Stimulated activated CD8-positive, alpha-beta memory T cell treated with anti-CD3 and anti-CD28 coated beads, Interleukin-2, amount 100 ng/mL, for 1 hour (primary cell): ENCODE results near the gene RHOBTB3.

Experiments used
- DNase-seq, 2 donors: peaks; one replicate each; pipeline ENCODE4 v3.0.0-alpha.2; 2020; ENCODE audit warnings: low read depth in 2 of 2

The RHOBTB3 gene

GRCh38 chr5:95731571-95732554, 727 bp downstream of the RHOBTB3 start:
- no peak for DNase-seq

- DNase-seq = no peak
These were observed 2.0 kb downstream of the RHOBTB3 start for GRCh38 chr5:95733107-95733665.

DNA sequence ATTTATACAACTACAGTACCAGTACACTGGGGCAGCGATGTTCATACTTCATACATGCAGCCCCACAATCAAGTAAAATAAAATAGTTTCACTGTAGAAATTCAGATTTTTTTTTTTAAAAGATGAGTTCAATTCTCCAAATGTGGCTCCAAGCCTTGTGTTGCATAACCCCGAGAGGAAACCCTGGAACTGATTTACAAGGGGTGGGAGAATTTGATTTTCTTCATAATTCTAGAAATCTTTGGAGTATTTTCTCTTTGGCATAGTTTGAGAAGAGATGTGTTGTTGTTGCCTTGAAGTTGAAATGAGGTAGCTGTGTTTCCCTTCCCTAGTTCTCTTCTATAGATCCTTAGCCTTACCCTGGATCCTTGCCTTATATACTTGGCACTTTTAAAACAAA, 3.1 kb downstream of the RHOBTB3 start:
- DNase-seq = no peak

- DNase-seq = no peak
These were observed 3.8 kb downstream of the RHOBTB3 start for GRCh38 chr5:95734906-95735305.

DNA sequence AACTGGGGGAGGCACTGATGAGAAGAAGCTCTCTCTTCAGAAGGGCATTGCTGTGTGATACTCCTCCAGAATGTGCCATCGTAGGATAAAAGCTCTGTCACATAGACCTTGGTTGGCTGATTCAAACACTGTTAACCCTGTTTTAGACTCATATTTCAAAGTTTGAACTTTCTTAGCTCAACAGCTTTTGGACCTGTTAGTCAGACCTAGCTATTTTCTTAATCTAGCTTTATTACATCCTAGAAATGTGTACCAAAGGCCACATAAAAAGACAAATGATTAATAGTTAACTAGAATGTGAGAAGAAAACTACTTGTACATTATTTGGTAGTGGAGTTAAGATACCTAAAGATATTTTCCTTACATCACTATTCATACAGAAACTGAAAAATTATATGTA, 4.3 kb downstream of the RHOBTB3 start:
- DNase-seq = no peak

GRCh38 chr5:95738072-95738471, 6.9 kb downstream of the RHOBTB3 start:
- no peak for DNase-seq

DNA sequence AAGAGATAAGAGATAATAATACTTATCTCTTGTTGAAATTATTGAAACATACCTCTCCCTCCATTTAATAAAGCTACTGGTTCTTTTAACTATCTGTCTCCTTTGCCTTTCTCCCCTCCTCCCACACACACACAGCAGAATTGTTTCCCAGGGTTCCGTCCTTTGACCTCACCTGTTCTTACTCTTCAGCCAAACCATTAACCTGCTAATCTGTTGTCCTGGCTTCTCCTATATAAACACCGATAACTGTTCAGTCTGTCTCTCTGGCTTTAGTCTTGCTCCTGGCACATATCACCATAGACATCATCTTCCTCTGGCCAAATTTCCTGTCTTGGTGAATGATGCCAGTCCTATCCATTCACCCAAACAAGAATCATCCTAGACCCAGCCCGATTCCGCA, 7.7 kb downstream of the RHOBTB3 start:
- no peak for DNase-seq

DNA sequence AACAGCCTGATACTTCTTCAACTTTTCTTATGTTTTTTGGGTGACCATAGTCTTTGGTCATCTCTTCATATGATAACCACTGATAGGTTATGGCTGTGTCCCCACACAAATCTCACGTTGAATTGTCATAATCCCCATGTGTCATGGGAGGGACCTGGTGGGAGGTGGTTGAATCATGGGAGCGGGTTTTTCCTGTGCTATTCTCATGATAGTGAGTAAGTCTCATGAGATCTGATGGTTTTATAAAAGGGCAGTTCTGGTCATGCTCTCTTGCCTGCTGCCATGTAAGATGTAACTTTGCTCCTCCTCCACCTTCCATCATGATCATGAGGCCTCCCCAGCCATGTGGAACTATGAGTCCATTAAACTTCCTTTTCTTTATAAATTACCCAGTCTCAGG, 8.7 kb downstream of the RHOBTB3 start:
- DNase-seq = no peak

- no peak for DNase-seq
These were observed 10.3 kb downstream of the RHOBTB3 start for GRCh38 chr5:95741458-95741857.

DNA sequence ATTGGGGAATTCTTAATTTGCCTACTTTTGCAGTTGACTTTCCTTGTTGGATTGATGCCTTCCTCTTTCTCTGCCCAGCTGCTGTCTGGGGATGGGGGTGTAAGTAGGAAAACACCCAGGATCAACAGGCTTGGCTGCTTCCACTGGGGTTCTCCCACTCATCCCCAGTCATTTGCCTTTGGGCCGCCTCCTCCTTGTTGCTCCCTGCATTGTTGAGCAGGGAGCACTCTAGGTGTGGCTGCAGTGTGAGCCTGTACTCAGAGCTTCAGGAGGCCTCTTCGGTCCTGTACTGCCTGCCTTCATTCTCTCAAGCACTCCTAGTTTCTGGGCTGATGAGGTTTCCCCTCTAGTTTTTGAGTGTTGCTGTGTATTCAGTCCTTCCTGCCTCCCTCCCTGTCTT, 12.1 kb downstream of the RHOBTB3 start:
- DNase-seq = no peak

DNA sequence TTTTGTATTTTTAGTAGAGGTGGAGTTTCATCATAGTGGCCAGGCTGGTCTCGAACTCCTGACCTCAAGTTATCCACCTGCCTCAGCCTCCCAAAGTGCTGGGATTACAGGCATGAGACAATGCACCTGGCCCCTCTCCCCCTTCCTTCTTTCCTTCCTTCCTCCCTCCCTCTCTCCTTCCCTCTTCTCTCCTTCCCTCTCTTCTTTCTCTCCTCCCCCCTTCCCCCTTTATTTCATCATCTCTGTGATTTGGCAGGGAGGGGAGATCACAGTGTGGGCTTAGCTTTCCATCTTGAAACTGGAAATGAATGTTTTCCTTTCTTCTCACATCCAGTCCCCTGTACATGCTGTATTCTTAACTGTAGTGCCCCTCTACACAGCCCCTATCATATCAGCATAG, 12.7 kb downstream of the RHOBTB3 start:
- no peak for DNase-seq

DNA sequence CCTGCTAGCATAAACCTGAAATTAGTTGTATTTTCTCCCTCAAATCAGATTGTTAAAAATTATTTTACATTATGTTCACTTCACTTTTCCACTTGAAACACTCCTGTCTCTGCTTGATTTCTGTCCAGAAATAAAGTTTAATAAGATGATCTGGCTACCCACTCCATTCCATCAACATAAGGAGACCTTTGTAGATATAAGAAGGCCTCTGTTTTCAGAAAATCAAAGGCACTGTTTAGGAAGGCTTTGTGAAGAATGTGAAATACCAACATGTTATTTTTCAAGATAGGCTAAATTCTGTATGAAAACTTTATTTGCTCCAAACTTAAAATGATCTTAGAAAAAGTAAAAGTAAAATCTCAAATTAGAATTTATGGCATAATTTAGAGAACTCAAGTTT, 15.1 kb downstream of the RHOBTB3 start:
- no peak for DNase-seq

DNA sequence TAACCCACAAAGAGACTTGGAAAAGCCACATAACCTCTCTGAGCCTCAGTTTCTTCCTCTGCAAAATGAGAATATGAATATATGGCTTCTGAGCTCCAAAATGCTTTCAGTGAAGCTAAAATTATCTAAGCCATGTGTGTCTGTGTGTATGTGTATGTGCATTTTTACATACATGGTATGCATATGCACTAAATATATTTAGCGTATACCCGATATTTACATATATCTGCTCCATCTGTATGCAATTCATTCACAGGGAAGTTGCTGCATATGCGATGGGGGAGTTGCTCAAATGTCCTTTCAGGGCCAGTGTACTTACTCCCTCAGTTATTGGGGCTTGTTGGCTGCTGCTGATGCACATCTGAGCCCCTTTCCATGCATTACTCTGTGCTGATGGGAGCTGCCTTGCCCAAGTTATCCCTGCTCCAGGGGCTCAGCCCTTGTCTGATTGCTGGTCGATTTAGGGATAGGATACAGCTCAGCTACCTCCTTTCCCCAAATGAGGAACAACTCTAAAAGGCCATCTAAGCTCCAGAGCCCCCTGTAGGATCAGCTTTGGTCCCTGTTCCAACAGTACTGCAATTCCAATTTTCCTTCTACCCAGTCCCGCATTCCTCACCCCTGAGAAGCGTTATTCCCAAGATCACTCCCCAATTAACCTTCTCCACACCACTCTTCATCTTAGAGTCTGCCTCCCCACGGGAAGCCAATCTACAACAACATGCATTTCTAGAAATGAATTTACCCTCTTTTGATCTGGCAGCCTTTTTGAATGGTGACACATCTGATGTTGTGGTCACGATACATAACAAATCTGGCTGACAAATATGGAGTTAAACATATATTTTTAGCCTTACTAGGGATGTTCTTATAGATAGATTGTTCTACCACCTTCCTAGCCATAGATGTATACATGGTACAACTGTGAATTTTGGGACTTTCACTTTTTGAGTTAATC, 15.9 kb downstream of the RHOBTB3 start:
- DNase-seq = no peak

GRCh38 chr5:95748133-95748532, 17.0 kb downstream of the RHOBTB3 start:
- DNase-seq = no peak

DNA sequence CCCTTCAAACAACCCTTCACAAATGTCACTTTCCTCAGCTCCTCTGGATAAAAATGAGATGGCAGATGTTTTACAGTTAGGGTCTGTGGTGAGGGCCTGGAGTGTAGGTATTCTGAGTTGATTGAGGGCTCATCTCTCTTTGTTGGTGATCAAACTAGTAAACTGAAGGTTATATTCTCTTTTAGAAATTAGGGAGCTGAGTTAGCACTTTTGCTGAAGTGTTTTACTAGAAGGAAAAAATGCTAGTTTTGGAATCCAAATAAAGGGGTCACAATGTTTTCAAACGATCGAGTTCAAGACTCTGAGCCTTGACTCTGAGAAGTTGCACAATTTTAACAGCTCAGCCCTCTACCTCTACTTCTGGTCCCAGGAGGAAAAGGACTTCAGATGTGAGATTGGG, 23.4 kb downstream of the RHOBTB3 start:
- no peak for DNase-seq

DNA sequence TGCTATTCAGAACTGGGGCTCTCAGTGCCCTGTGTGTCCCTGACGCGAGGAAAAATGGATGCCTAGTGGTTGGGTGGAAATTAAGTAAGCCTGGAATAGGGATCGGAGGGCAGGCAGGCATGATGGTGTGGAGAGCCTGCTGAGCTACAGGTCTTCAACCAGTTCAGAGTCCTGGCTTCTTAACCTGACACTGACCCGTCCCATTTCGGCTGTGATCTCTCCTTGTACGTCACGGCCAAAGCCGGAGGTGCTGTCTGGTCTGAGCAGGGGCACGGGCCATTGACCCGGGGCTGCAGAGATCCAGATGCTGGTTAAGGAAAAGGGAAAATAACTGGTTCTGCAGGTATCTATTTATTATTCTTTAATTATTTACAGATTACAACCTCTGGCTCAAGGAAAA, 27.9 kb downstream of the RHOBTB3 start:
- no peak for DNase-seq

DNA sequence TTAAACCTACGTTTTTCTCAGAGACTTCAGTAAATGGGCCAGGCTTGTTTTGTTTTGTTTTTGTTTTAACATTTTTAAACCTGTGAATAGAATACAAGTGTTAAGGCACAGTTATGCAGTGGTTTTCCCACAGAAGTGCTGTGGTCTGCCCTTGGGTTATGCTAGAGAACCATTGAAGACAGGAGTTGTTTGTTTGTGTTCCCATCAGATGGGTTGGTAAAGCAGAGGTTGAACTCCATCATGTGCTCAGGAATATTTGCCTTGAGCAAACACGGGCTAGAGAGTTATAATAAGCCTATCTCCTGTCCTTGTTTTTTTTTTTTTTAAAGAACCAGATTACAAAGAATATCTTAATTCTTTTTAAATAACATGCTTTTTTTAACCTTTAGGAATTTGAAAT, 28.5 kb downstream of the RHOBTB3 start:
- DNase-seq = no peak

GRCh38 chr5:95760273-95761191, 29.4 kb downstream of the RHOBTB3 start:
- DNase-seq = no peak

DNA sequence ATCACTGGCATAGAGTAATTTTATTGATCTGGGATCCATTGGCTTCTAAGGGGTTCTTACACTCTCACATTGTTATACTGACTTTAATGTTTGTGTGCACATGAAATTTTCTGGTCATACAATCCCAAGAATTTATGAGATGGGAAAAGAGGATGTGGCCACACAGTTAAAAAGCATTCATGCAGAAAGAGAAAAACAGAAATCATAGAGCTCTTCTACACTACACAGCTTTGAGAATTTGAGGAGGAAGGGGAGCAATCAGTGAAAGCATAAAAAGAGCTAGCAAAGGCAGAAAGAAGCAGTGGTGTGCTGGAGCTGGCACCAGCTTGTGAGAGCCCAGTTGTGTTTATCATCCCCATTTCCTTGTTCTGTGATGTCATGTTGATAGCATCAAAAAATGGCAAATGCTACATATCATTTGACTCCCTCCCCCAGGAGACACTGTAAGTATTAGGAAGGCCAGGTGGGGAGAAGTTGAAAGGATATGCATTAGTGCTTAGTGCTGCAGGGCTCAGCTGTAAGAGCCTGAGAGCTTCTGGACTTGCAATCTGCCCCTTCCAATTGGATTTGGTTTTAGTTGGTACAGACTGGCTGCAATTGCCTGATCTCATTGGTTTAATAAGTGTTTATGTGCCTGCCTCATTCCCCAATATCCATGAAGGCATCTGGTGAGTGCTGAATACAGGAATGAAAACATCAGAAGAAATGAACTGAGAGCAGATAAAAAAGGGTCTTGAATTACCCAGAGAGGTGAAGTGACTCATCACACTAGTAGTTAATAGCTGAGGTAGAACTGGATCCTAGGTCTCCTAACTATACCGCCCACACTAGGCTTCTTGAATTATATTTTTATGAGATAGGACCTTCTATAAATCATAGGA, 30.9 kb downstream of the RHOBTB3 start:
- no peak for DNase-seq

DNA sequence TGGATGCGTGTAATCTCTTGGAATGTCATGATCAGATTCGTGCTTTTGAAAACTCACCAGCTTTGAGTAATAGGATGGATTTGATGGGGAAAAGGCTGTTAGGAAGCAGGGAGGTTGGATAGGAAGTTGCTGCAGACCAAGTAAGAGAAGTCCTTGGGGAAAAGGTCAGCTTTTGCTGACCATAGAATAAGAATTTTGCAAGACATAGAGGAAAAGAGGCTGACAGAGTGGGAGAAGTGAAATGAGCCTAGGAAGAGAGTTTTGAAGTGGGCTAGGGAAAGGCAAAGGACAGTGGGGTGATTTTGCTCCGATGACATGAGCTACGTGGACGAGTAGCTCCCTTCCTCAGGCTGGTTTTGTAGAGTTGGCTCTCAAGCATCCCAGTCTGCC, 31.5 kb downstream of the RHOBTB3 start:
- DNase-seq = no peak
